ENCODE data around the gene NTSR1. TPM values are rescaled to one million over a fixed set of nuclear protein-coding genes. Genes with fewer than 3 reads are reported as not detected.
A peak's percentile ranks its signal among the peaks of the same experiment; 100 is the strongest.

NTSR1 gene
- 0.40 TPM for total RNA-seq

DNA sequence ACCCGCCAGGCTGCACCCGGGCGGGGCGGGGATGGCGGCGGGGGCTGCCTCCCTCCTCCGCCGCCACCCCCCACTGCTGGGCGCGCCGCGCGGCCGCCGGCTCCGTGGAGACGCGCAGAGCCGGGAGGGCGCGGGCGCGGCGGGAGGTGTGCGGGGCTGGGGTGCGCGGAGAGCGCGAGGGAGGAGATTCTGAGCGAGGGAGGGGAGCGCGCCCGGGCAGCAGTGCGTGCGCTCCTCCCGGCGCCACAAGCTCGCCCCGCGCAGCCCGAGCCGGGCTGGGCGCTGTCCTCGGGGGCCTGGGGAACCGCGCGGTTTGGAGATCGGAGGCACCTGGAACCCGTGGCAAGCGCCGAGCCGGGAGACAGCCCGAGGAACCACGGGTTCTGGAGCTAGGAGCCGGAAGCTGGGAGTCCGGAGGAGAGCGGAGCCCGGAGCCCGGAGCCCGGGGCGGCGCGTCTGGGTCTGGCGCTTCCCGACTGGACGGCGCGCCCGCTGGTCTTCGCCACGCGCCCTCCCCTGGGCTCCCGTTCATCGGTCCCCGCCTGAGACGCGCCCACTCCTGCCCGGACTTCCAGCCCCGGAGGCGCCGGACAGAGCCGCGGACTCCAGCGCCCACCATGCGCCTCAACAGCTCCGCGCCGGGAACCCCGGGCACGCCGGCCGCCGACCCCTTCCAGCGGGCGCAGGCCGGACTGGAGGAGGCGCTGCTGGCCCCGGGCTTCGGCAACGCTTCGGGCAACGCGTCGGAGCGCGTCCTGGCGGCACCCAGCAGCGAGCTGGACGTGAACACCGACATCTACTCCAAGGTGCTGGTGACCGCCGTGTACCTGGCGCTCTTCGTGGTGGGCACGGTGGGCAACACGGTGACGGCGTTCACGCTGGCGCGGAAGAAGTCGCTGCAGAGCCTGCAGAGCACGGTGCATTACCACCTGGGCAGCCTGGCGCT lies at the start of gene NTSR1:
Gene NTSR1, plus strand, starts transcription at position 246 of the 946 bp plus-strand sequence. Its CDS starts 372 bp downstream, at position 618.
- DNase-seq (ENCODE audit: low spot score): no peak

DNA sequence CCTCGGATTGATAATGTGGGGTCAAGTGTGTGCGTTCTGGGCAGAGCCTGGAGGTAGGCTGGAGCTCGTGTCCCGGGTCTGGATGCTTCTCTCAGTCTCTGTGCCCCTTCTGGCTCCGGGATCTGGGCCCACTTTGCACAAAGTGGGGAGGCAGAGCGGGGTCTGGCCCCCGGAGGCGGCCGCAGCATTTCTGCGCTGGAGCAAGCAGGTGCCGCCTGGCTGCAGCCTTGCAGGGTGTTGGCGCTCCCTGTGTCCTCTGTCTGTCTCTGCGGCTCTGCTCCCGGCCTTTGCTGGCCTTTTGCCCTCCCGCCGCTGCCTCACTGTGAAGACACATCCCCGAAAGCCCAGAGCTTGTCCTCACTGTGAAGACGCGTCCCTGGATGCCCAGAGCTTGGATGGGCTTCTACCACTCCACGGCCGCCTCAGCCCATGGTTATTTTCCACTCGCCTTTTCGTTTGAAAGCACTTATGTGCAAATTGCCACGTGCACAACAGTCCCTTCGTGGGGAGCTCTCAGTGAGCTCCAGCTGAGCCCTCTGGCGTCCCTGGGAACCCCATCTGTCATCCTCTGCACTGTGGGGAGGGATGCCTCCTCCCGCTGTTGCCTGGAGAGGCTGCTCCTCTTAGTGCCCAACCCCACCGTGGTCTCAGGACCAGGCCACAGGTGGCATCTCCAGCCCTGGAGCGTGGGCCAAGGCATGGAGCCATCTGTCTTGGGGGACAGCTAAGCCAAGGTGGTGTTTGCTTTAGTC lies 49.0 kb upstream of the NTSR1 start:
- no peak for DNase-seq (ENCODE audit: low spot score)

DNA sequence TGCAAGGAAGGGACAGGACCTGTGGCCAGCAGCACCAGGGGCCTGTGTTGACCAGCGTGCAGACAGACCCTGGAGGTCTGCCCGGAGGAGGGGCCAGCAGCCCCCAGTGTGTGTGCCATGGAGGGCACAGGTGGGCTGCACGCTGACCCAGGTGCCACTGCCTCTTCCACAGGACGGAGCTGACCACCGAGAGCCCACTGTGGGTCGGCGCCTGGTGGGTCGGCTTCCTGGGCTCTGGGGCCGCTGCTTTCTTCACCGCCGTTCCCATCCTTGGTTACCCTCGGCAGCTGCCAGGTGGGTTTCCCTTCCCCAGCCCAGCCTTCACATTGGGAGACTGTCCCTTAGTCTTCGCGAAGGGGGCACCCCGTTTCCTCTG lies 48.4 kb upstream of the NTSR1 start:
- DNase-seq (ENCODE audit: low spot score): no peak

DNA sequence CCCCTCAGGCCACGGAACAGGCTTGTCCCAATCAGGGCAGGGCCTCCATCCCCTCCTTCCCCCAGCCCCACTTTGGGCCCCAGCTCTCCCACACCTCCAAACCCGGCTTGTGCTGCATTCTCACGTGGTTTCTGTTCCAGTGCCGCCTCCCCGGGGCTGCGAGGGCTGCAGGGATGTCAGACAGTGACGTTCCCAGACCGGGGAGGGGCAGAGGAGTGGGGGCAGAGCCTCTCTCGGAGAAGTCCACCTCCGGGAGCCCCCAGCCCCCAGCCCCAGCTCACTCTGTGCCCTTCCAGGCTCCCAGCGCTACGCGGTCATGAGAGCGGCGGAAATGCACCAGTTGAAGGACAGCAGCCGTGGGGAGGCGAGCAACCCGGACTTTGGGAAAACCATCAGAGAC lies 47.9 kb upstream of the NTSR1 start:
- no peak for DNase-seq (ENCODE audit: low spot score)

DNA sequence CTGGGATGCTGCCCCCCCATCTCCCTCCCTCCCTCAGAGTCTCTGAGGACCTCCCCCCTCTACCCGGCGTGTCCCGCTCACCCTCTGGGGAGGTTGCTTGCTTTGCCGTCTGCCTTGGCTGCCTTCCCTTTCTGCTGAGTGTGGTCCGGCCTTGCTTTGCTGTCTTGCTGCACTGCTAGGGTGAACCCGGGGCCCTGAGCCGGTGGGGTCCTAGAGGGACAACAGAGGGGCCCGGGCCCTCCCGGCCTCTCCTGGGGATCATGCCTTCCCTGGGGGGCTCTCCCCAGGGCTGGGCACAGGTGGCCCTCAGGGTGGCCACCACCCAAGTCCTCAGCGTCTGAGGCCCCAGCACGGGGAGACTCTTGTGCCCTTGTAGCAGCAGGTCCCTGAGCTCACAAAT lies 47.0 kb upstream of the NTSR1 start:
- DNase-seq (ENCODE audit: low spot score): no peak

DNA sequence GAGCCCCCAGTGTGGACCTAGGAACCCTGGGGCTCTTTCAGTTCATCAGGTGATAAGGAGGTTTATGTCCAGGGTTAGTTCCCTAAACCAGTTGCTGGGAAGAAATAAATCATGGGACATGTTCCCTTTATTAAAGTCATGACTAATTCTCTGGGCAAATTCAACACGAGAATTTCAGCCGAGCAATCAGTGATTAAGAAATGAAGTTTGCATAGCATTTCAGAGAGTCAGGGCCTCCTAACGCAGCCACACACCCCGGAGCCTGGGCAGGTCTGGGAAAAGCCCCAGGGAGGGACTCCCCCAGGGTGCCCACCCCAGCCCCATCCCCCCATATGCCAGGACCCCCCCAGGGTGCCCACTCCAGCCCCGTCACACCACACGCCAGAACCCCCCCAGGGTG lies 46.2 kb upstream of the NTSR1 start:
- DNase-seq (ENCODE audit: low spot score): no peak

DNA sequence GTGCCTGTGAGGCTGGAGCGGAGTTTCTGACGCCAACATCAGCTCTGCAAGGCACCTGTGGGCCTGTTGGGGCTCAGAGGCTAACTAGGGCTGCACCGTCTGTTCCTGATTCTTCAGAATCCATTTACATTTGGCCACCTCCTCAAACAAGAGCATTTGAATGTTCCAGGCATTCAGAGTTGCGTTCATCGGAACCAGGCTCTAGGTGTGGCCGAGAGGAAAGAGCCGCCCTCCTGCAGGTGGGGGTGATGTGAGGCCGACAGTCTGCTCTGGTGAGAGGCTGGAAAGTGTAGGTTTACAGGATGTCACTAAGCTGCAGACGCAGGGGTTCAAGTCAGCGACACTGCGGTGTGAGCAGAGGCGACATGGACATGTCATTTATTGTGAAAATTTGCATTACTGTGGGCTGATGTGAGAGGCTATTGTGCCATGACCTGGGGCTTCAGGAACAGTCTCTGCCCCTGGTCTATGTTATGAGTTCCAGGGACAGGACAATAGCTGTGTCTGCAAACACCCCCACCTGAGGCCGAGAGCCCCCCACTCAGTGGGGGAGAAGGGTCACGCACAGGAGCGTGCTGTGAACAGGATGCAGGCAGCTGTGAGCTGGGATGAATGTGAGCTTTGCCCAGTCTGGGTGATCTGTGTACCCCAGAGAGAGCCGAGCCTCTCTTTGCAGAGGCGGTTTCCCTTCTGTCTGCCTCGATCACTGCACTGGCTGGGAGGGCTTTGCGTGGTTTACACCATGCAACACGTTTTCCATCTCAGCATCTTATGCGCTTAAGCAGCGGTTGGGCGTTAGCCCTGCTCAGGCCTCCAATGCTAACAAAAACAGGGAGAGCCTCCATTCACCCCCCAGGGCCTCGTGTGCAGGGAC lies 45.3 kb upstream of the NTSR1 start:
- DNase-seq (ENCODE audit: low spot score): no peak

DNA sequence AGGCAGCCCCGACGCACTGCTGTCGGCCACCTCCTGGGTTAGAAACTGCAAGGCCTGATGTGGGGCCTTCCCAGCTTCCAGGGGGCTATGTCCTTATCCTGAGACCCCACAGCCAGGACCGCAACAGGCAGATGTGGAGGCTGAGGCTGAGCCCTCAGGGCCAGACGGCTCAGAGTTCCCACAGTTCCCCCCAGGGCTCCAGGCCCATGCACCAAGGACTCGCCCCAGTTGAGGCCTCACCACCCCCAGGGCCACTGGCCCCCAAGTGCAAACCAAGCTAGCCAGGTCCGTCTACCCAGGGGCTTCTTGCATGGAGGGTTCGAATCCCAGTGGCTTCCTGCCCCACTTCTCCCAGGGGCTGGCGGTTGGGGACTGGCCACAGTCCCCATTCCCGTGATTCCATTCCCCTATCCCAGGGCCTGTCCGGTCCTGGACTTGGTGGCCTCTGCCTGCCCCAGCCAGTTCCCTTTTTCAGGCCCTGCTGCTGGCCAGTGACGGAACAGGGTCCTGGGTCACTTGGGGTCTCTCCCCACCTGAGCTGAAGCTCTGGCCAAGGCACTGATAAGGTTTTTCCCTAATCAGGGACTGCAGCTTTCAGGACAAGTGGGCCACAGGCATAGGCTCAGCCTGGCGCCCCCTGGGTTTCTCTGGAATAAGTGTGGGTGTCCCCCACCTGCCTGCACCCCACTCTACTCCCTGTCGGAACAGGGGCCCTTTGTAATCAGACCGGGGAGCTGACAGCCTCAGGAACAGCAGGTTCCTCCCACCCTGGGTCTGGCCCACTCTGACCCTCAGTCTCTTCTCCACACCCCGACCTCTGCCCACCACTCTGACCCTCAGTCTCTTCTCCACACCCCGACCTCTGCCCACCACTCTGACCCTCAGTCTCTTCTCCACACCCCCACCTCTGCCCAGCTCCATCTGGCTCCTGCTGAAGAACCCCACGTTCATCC lies 44.3 kb upstream of the NTSR1 start:
- no peak for DNase-seq (ENCODE audit: low spot score)

DNA sequence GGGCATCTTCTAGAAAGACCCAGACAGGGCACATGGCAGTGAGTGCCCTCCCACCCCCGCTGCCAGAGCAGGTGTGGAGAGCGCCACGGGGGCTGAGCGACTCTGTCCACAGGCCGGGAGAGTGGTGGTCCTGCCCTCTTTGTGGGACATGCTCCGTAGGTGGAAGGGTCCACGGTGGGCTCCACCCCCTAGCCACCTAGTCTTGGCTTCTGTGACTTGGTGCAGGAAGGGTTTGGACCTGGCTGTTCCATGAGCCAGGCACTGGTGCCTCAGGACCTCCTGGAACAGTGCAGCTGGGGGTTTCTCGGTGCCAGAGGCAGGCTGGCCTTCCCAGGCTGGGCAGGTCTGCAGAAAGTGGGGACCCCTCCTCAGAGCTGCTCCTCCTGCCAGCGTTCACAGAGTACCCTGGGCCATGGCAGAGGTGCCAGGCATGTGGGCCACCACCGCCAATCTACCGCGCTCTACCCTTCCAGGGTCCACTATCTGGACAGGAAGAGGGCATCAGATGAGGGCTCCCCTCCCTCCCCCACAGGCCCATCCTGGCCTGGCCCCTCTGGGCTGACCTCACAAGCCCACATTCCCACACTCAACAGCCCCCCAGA lies 43.4 kb upstream of the NTSR1 start:
- no peak for DNase-seq (ENCODE audit: low spot score)

DNA sequence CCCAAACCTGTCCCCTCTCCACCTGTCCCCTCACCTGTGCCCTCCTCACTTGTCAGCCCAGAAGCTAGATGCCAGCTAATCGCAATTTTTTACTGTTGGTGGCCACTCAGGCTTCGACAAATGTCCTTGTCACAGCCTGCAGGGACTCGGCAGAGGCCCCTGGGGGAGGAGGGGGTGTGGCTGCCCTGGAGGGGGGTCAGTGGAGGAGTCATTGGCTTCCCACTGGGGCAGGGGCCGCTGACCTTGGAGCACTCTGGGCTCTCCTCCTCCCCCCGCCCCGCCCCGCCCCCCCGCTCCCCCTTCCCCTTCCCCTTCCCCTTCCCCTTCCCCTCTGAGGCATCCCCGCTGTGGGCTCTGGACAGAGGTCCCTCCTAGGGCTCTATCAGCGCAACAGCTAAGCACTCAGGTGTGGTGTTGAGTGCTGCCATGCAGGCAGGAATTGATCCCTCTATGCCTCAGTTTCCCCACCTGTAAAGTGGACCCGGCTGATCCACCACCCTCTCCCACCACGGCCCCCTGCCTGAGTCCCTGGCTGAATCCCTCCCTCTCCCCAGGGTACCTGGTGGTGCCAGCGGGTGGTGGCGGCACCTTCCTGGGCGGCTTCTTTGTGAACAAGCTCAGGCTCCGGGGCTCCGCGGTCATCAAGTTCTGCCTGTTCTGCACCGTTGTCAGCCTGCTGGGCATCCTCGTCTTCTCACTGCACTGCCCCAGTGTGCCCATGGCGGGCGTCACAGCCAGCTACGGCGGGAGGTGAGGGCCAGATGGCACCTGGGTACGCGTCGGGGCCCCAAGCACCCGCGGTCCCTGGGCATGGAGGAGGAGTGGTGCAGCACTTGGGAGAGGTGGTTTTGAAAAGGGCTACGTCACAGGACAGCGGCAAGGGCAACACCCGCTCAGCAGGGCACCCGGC lies 42.6 kb upstream of the NTSR1 start:
- DNase-seq (ENCODE audit: low spot score): no peak

DNA sequence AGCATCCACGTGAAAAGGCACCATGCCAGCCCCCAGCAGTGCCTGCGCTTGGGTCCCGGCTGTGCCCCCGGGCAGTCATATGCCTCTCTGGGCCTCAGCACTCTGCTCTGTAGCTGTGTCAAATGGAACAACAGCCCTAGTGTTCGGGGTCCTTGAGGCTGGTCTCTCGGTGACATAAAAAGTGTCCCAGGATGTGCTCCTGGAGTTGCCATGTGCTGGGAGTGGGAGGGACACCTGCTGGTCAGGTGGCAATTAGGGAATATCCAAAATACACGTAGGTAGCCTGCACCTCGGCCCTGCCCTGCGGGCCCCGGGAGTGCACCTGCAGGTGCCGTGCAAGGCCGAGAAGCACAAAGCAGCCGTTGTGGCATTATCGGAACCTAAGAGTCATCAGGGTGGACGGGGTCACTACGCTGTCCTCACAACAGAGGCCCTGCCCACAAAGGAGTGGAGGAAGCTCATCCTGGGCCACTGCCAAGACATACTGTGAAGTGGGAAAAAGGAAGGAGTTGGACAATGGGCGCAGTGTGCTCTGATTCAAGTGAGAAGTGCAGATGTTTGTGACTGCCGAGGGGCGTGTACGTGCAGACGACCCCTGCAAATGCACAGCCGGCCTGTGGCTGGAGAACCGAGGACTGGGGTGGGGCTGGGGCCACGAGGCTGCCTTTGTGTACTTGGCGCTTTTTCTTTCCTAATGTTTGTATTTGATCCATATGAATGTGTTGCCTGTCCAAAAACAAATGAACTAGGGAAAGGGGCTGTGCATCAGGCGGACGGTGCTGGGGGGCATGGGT lies 41.7 kb upstream of the NTSR1 start:
- DNase-seq (ENCODE audit: low spot score): peak; percentile 84

DNA sequence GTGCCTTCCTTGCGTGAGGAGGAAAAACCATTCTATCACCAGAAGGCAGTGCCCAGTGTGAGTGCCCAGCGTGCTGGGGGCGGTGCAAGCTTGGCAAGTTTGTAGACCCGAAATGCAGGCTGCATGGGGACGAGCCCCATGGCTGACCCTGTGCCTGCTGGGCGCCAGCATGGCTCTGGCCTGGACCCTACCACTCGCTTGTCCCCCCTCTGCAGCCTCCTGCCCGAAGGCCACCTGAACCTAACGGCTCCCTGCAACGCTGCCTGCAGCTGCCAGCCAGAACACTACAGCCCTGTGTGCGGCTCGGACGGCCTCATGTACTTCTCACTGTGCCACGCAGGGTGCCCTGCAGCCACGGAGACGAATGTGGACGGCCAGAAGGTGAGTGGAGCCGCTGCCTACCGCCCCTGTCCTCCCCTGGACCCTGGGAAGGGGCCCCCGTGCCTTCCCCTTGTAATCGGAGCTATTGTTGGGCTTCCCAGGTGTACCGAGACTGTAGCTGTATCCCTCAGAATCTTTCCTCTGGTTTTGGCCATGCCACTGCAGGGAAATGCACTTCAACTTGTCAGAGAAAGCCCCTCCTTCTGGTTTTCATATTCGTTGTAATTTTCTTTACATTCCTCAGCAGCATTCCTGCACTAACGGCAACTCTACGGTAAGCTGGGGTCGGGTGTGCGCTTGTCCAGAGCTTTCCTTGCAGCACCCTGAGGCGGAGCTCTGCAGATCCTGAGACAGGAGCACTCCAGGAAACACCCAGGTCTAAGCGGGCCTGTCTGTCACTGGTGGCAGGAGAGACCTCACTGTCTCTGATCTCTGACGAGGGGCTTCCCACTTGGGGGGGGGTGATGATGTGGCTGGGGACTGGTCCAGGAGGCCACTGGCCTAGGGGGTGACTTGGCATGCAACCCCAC lies 40.9 kb upstream of the NTSR1 start:
- DNase-seq (ENCODE audit: low spot score): no peak

DNA sequence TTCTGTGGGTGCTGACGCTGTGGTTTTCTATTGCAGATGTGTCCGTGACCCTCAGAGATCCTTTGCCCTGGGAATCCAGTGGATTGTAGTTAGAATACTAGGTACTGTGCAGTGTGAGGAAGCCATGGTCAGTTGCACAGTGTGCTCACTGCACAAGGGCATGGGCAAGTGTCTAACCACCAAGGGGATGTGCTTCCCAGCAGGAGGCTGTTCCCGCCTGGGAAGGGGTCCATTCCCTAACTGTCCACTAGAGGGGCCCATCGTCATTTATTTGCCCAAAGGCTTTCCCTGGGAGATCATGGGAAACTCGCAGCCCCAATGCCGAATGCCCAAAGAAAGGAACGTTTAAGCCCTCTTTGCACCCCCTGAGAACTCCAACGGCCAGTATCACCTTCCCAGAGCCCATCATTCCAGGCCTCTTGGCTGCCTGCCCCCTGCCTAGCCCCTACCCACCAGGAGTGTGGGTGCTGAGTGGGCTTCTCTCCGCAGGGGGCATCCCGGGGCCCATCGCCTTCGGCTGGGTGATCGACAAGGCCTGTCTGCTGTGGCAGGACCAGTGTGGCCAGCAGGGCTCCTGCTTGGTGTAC lies 40.1 kb upstream of the NTSR1 start:
- peak; percentile 81 for DNase-seq (ENCODE audit: low spot score)

DNA sequence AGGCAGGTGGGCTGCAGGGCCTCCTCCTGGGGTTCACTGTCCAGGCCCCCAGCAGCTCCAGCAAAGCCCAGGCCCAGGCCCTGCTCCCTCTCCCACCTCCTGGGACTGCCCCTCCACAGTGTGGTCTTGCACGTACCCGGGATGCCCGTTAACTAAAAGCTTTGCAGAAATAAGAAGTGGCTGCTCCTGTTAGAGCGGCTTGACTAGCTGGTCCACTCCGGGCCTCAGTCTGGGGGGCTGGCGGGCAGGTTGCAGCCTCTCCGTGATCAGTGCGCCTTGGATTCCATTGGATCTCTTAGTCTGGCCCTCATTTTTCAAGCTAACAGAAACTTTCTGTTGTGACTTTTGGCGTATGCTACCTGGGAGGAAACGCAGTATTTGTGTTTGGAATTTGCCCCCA lies 39.4 kb upstream of the NTSR1 start:
- DNase-seq (ENCODE audit: low spot score): no peak

DNA sequence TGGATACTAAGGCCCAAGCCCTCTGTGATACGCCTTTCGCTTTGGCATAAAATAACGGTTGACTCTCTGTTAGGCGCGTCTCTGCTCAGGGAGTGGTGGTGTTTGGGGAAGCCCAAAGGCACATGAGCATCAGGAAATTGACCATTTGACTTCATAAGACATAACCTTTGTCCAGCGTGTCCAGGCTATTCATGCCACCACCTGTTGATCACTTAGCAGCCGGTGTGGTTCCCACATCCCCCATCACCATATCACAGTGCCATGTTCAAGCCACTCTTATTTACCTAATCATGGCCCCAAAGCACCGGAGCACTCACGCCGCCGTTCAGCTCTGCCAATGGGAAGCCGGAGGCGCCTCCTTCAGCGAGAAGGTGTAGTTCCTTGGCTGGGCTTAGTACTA lies 38.5 kb upstream of the NTSR1 start:
- no peak for DNase-seq (ENCODE audit: low spot score)

DNA sequence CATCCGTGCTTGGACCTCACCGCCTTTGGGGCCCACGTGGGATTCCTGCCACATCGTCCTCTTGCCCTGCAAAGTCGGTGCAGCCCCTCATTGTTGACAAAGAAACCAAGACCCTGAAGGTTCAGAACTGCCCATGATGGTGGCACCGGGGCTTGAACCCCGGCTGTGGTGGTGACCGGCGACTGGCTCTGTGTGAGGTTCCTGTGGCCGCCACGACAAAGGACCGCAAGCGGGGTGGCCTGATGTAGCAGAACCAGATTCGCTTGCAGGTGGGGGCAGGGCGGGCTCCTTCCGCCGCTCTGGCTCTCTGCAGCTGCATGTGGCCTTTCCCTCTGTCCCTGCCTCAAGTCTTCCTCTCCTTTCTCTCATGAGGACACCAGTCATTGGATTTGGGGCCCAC lies 37.6 kb upstream of the NTSR1 start:
- DNase-seq (ENCODE audit: low spot score): no peak

DNA sequence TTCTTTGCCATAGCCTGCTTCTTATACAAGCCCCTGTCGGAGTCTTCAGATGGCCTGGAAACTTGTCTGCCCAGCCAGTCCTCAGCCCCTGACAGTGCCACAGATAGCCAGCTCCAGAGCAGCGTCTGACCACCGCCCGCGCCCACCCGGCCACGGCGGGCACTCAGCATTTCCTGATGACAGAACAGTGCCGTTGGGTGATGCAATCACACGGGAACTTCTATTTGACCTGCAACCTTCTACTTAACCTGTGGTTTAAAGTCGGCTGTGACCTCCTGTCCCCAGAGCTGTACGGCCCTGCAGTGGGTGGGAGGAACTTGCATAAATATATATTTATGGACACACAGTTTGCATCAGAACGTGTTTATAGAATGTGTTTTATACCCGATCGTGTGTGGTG lies 36.9 kb upstream of the NTSR1 start:
- no peak for DNase-seq (ENCODE audit: low spot score)
